IMR-90 (cell line): ENCODE measurements around the gene LRRC4C. TPM values are rescaled to one million over a fixed set of nuclear protein-coding genes. Genes with fewer than 3 reads are reported as not detected.

Experiments used
- ATAC-seq: fragments of 200-7000 bp; cut with Tn5 transposase; 2 replicates; pipeline ENCODE4 v1.9.1; 2020; ENCODE audit warnings: low read depth, mild to moderate bottlenecking, moderate library complexity
- BruUV-seq: library from RNA; stranded (reverse); fragments of 400-500 nt; replicated peaks from 2 replicates; lab custom pipeline; 2021; lab: Mats Ljungman, UMichigan
- CTCF ChIA-PET: fragments of 300-600 bp; formaldehyde crosslinking; extraction: SDS; loops from one replicate; lab custom pipeline; 2021; ENCODE audit warnings: antibody characterized with exemption; lab: Yijun Ruan, JAX
- POLR2A ChIA-PET: fragments of 300-600 bp; sonication (Branson Sonifier 250); formaldehyde crosslinking; loops from one replicate; lab custom pipeline; 2022; ENCODE audit warnings: antibody characterized with exemption; ENCODE audit not compliant: unreplicated experiment; lab: Charles Lee
- DNase-seq: peaks from one replicate; pipeline ENCODE4 v3.0.0; 2013
- H2AFZ ChIP-seq: replicated peaks from 2 replicates; pipeline ENCODE3; 2013; ENCODE audit warnings: low read length, mild to moderate bottlenecking; ENCODE audit not compliant: poor library complexity
- H2AK5ac ChIP-seq: 2 replicates; pipeline ENCODE4 v1.6.1; 2013; ENCODE audit warnings: low read depth, low read length, inconsistent platforms
- H2AK9ac ChIP-seq: replicated peaks from 2 replicates; pipeline ENCODE3; 2013; ENCODE audit warnings: mild to moderate bottlenecking, low read depth, low read length, moderate library complexity; ENCODE audit not compliant: poor library complexity
- H2BK120ac ChIP-seq: 2 replicates; pipeline ENCODE4 v1.6.1; 2013; ENCODE audit warnings: low read depth, low read length, inconsistent platforms
- H2BK15ac ChIP-seq: 3 replicates; pipeline ENCODE4 v1.6.1; 2013; ENCODE audit warnings: low read depth, low read length, inconsistent platforms
- H2BK20ac ChIP-seq: 2 replicates; pipeline ENCODE4 v1.6.1; 2013; ENCODE audit warnings: low read depth, mild to moderate bottlenecking, inconsistent platforms, low read length, moderate library complexity
- H2BK5ac ChIP-seq: 2 replicates; pipeline ENCODE4 v1.6.1; 2013; ENCODE audit warnings: mild to moderate bottlenecking, low read depth, low read length, inconsistent platforms; ENCODE audit not compliant: poor library complexity, severe bottlenecking
- H3K14ac ChIP-seq: replicated peaks from 2 replicates; pipeline ENCODE4 v1.6.1; 2013; ENCODE audit warnings: low read depth, low read length, inconsistent platforms
- H3K18ac ChIP-seq: 2 replicates; pipeline ENCODE4 v1.6.1; 2013; ENCODE audit warnings: low read depth, low read length, control low read depth
- H3K23ac ChIP-seq: 2 replicates; pipeline ENCODE4 v1.6.1; 2013; ENCODE audit warnings: low read depth, low read length, inconsistent platforms
- H3K27ac ChIP-seq: 2 replicates; pipeline ENCODE4 v1.5.1; 2013; ENCODE audit warnings: mild to moderate bottlenecking, control low read depth, low read length; ENCODE audit not compliant: insufficient read depth
- H3K27me3 ChIP-seq: 2 replicates; pipeline ENCODE4 v1.6.1; 2013; ENCODE audit warnings: low read length; ENCODE audit not compliant: control insufficient read depth, insufficient read depth
- H3K36me3 ChIP-seq: 2 replicates; pipeline ENCODE4 v1.6.1; 2013; ENCODE audit warnings: low read length, mixed read lengths; ENCODE audit not compliant: control insufficient read depth, insufficient read depth
- H3K4ac ChIP-seq: 2 replicates; pipeline ENCODE4 v1.6.1; 2013; ENCODE audit warnings: low read depth, low read length, inconsistent platforms
- H3K4me1 ChIP-seq: 2 replicates; pipeline ENCODE4 v1.6.1; 2013; ENCODE audit warnings: low read length, mixed read lengths; ENCODE audit not compliant: control insufficient read depth, insufficient read depth
- H3K4me2 ChIP-seq: 2 replicates; pipeline ENCODE4 v1.6.1; 2013; ENCODE audit warnings: low read depth, mild to moderate bottlenecking, control low read depth, low read length, moderate library complexity
- H3K4me3 ChIP-seq: 2 replicates; pipeline ENCODE4 v1.5.1; 2013; ENCODE audit warnings: low read depth, mild to moderate bottlenecking, control low read depth, low read length, moderate library complexity; ENCODE audit not compliant: insufficient read depth
- H3K56ac ChIP-seq: 2 replicates; pipeline ENCODE4 v1.6.1; 2013; ENCODE audit warnings: low read length, inconsistent platforms; ENCODE audit not compliant: insufficient read depth; ENCODE audit errors: extremely low read depth
- H3K79me1 ChIP-seq, 2 experiments: 2 replicates each; pipeline ENCODE4 v1.6.1; 2013; ENCODE audit warnings: low read length in 2 of 2, inconsistent platforms in 1 of 2, low read depth in 1 of 2
- H3K9ac ChIP-seq: 2 replicates; pipeline ENCODE4 v1.6.1; 2013; ENCODE audit warnings: low read depth, low read length, control low read depth
- H3K9me1 ChIP-seq: 2 replicates; pipeline ENCODE4 v1.6.1; 2013; ENCODE audit warnings: low read length, inconsistent platforms; ENCODE audit not compliant: insufficient read depth
- H3K9me3 ChIP-seq: 2 replicates; pipeline ENCODE4 v1.6.1; 2013; ENCODE audit warnings: low read length; ENCODE audit not compliant: control insufficient read depth, insufficient read depth
- H4K20me1 ChIP-seq: 2 replicates; pipeline ENCODE4 v1.6.1; 2013; ENCODE audit warnings: low read length, inconsistent platforms; ENCODE audit not compliant: insufficient read depth
- H4K5ac ChIP-seq: 2 replicates; pipeline ENCODE4 v1.6.1; 2013; ENCODE audit warnings: mild to moderate bottlenecking, low read depth, low read length, control low read depth
- H4K8ac ChIP-seq, 2 experiments: 2 replicates each; pipeline ENCODE4 v1.6.1; 2013; ENCODE audit warnings: low read depth in 2 of 2, low read length in 2 of 2, control low read depth in 1 of 2, inconsistent platforms in 1 of 2
- H4K91ac ChIP-seq: 2 replicates; pipeline ENCODE4 v1.6.1; 2013; ENCODE audit warnings: low read depth, low read length, inconsistent platforms; ENCODE audit not compliant: insufficient read depth
- CEBPB ChIP-seq: IDR thresholded peaks from 2 replicates; pipeline ENCODE4 v1.6.1; 2012; ENCODE audit warnings: low read depth, low read length, improper control_type of control experiment
- CHD1 ChIP-seq: IDR thresholded peaks from 2 replicates; pipeline ENCODE4 v1.6.1; 2012; ENCODE audit warnings: low read depth, low read length, improper control_type of control experiment
- ELK1 ChIP-seq: fragments of 150-350 bp; IDR thresholded peaks from 2 replicates; pipeline ENCODE4 v1.6.1; 2016; ENCODE audit warnings: low read depth, mild to moderate bottlenecking, low read length, moderate library complexity, borderline replicate concordance
- POLR2A ChIP-seq: IDR thresholded peaks from 2 replicates; pipeline ENCODE4 v1.6.1; 2012; ENCODE audit warnings: mild to moderate bottlenecking, low read depth, low read length
- RCOR1 ChIP-seq: IDR thresholded peaks from 2 replicates; pipeline ENCODE4 v1.6.1; 2012; ENCODE audit warnings: mild to moderate bottlenecking, low read length, improper control_type of control experiment; ENCODE audit not compliant: insufficient replicate concordance
- SMC3 ChIP-seq: fragments of 150-350 bp; IDR thresholded peaks from 2 replicates; pipeline ENCODE4 v1.6.1; 2016; ENCODE audit warnings: low read depth, mild to moderate bottlenecking, antibody characterized with exemption, low read length, moderate library complexity
- whole genome bisulfite sequencing, 2 experiments: methylation state at CpG; one replicate each; pipeline versions ENCODE4 v1.1.5 to v1.1.7; 2013; ENCODE audit warnings: missing lambda C conversion rate in 2 of 2; ENCODE audit not compliant: insufficient read length in 1 of 2; ENCODE audit errors: extremely low coverage in 2 of 2; 5-methylcytosine and 5-hydroxymethylcytosine counted together
- dilution Hi-C: fragments of 300-500 bp; cut with HindIII; formaldehyde crosslinking; loops from one replicate; pipeline ENCODE4 v1.14.3; 2018; ENCODE audit warnings: low sequenced_read_pairs; ENCODE audit not compliant: unreplicated experiment
- in situ Hi-C: fragments of 300-500 bp; cut with MboI; formaldehyde crosslinking; loops from 3 replicates; pipeline ENCODE4 v1.14.3; 2019; ENCODE audit warnings: low sequenced_read_pairs, inconsistent platforms, mixed read lengths
- intact Hi-C: fragments of 100-400 bp; cut with micrococcal nuclease; formaldehyde crosslinking; loops from 2 replicates; pipeline ENCODE4 v1.10.0; 2022
- polyA plus RNA-seq, 3 experiments: library from polyadenylated mRNA; depleted of rRNA; stranded (reverse); fragments of >200 nt; gene quantifications; 2 replicates each; pipeline ENCODE4 v1.2.3, GENCODE V29; 2012; ENCODE audit warnings: low replicate concordance in 1 of 3
- total RNA-seq: library from RNA; depleted of rRNA; stranded (reverse); fragments of >200 nt; gene quantifications from 2 replicates; pipeline ENCODE4 v1.2.3, GENCODE V29; 2012

LRRC4C gene
- total and polyA plus RNA-seq, 2 of the 4 experiments (the other 2 are of a cell fraction): under 0.01 to 0.03 TPM

- no peaks in the 10 kb centered on the region for H4K20me1 ChIP-seq
- no peak overlapping the region for H3K14ac ChIP-seq
- no CpG with 5 or more reads among the region's 3 CpGs for WGBS, 2 experiments
- H2BK15ac ChIP-seq: no peak overlapping the region
- no peak for TF ChIP-seq CEBPB
- no peak for TF ChIP-seq SMC3
- no peak for TF ChIP-seq POLR2A
- no peak for TF ChIP-seq RCOR1
- TF ChIP-seq CHD1: no peak
- no peak for TF ChIP-seq ELK1
- H4K5ac ChIP-seq: no peak overlapping the region
- no peaks in the 10 kb centered on the region for H3K36me3 ChIP-seq
- no peaks in the 10 kb centered on the region for H3K4me1 ChIP-seq
- H4K8ac ChIP-seq: no peak overlapping the region
- no peak overlapping the region for H3K18ac ChIP-seq
- H3K4me2 ChIP-seq: no peak overlapping the region
- DNase-seq (no peak), ATAC-seq (no peak)
- H4K91ac ChIP-seq: no peak overlapping the region
- no peak overlapping the region for H2AK9ac ChIP-seq
- H3K4me3 ChIP-seq: no peak overlapping the region
- H3K9ac ChIP-seq: no peak overlapping the region
- H3K23ac ChIP-seq: no peak overlapping the region
- H2AFZ ChIP-seq: no peak overlapping the region
- no peak overlapping the region for H3K27ac ChIP-seq
- H2BK120ac ChIP-seq: no peak overlapping the region
- H3K4ac ChIP-seq: no peak overlapping the region
- no peaks in the 10 kb centered on the region for H3K9me3 ChIP-seq
- ChIA-PET CTCF (no interaction called here), POLR2A (no interaction called here)
- no peak overlapping the region for H2BK5ac ChIP-seq
- no peak overlapping the region for H2BK20ac ChIP-seq
- H3K27me3 ChIP-seq: peaks cover 7% of the 10 kb centered on the region; the same call in 1 of the 2 replicates
- no peaks in the 10 kb centered on the region for H3K79me1 ChIP-seq
- intact Hi-C loops: loop anchor here (10.0 kb wide), 1 partner anchor 1497 kb away; no protein-coding TSS in a partner anchor
- H2AK5ac ChIP-seq: no peak overlapping the region
- dilution Hi-C loops: no loop called here
- in situ Hi-C loops: no loop called here
- no peak overlapping the region for H3K56ac ChIP-seq
- H3K9me1 ChIP-seq: no peaks in the 10 kb centered on the region
- BruUV-seq: no TSS peak
Observed at GRCh38 chr11:40291329-40291728, 1168.1 kb downstream of the LRRC4C start.
